HG02759 (cell line): ENCODE results near the gene KCNAB1.
"Not testable (repeated sequence)": the region's sequence is repeated elsewhere in the genome, so short reads cannot be mapped to it uniquely, and the experiment has no call there.

Experiments used
- ATAC-seq: cut with Tn5 transposase; IDR thresholded peaks from one replicate; pipeline ENCODE4 v1.9.1; 2021; ENCODE audit warnings: mild to moderate bottlenecking, moderate library complexity; ENCODE audit not compliant: unreplicated experiment

KCNAB1 gene

DNA sequence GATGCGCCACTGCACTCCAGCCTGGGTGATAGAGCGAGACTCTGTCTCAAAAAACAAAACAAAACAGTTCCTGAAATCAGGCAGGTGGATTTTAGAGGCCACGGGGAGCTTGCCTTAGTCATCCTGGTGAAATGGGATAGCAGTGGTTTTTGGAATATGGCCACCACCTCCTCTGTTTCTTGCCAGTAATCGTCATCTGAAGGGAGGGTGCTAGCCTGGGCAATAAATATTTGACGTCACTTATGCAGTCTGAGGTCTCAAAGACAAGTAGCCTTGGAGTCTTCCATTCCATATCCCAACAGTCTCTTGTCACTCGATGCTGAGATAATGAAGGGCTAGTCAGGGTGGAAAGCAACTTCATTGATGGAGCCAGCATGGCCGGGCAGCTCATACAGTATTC is 55.2 kb downstream of the KCNAB1 start:
- ATAC-seq = no peak

DNA sequence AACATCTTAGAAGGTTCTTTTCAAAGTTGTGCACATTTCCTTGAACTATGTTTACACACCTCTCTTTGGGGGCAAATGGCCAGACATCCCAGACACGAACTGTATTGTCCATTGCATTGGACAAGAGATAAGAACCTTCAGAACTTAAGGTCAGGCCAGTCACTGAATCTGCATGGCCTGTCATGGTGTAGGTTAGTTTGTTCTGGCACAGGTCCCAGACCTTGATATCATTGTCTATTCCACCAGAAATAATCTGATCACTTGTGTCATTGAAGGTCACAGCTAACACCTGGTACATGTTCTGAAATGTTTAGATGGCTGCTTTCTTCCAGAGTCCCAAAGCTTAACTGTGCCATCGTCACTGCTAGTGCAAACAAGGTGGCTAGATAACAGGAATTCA is 55.7 kb downstream of the KCNAB1 start:
- no peak for ATAC-seq

DNA sequence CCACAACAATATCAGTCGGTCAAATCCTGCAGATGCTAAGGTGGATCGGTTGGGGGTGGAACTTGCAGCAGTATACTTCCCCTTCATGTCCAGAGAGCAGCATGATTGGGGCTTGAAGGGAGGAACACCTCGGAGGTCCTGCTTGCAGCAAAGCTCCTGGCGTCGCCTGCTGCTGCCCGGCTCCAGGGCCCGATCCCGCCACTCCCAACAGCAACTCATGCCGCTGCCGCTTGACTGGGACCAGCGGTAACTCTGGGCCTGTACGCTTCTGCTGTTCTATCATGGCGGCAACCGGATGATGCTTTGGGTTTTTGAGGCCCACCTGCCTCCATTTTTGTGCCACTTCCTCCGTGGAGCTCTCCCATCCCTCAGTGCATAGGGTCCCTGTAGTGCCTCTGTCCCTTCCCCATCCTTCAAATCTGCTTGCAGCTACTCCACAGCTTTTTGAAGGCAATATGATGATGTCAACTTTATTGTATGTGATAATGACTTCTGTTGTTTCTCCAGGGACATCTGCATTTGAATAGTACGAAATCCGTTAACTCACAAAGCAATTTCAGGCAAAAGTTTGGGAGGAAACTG is 56.3 kb downstream of the KCNAB1 start:
- no peak for ATAC-seq

DNA sequence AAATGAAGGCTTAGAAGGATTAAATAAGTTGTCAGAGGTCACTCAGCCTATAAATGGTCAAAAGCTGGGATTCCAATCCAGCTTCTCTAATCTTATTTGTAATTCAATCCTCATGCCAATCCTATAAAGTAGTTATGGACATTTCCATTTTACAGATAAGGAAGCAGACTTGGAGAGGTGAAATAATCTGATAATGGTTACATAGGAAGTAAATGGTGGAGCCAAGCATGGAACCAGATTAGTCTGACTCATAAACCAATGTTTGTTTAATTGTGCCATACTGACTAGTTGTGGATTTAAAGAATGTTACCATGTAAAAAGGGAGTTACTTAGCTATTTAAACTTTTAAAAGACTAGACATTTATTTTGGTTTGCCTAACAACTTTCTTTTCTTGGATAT is 59.7 kb downstream of the KCNAB1 start:
- no peak for ATAC-seq

DNA sequence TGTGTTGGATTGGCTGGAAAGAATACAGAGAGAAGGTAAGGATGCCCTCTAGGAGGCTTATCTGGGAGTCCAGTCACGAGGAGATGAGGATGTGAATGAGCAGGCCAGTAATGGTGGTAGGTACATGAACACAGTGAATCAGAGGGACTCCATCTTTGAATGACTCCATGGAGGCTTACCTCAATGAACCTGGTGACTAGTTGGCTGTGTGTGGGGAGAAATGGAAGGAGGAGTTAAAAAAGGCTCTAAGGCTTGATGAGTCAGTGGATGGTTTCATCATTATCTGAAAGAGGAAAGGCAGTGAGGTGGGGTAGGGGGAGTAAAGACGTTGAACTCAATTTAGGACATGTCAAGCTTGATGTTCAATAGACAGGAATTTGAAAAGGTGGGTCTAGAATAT is 61.1 kb downstream of the KCNAB1 start:
- ATAC-seq = no peak

- no peak for ATAC-seq
Observed at GRCh38 chr3:156183396-156183795, 63.0 kb downstream of the KCNAB1 start.

- no peak for ATAC-seq
Observed at GRCh38 chr3:156184156-156184555, 63.8 kb downstream of the KCNAB1 start.

DNA sequence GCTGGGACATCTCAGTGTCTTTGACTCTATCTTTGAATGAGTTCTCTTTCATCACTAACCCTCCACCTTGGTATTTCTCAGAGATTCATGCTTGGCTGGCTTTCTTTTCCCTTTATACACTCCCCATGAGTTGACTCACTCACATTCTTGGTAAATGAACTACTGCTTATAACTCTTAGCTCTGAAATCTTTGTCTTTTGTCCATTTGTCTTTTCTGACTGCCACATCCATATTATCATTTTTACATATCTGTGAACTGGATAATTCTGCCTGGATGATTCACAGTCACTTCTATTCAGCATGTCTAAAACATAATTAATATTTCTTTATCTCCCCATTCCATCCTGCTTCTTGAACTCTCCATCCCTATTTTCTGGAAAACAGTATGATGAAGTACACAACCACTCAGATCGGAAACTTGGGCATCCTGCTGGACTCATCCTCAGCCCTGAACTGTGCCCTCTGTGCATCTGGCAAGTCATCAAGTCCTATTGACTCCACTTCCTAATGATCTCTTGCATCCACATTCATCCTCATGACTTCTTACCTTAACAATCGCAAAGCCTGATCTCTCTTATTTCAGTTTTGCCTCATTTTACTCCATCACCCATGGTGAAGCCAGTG is 66.9 kb downstream of the KCNAB1 start:
- ATAC-seq = no peak

DNA sequence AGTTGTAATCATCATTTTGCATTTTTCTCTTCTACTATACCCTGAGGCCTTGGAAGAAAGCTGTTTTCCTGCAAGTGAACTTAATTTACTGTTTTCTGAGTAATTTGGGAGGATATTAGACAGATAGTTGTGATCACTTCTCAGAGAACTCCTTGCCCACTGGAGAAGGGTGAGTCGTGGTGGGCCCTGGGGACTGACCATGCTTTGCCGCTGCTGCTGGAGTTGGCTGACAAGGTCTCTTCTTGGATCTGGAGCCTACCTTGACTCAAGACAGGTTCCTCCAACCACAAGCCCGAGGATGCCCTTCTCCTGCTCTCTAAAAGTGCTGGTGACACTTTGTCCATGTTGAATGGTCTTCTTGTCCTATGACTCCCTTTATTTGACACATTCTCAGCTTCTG is 68.4 kb downstream of the KCNAB1 start:
- ATAC-seq = no peak

DNA sequence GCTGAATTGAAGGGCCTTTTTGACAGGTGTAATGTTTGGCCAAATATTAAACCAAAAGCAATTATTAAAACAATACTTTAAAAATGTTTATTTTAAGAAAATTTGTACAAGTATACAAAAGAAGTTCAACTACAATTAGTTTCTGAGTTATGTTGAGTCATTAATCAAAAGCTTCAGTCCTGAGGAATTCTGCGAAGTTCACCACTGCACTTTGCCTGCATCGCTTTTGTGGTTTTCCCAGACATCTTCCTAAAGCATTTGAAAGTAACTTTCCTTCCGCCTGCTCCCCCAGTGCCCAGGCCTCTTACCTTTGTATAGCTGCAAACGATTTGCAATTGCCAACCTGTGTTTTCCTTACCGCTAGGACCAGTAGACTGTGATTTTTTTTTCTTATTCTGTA is 69.5 kb downstream of the KCNAB1 start:
- no peak for ATAC-seq

- ATAC-seq = not testable (repeated sequence)
Observed at GRCh38 chr3:156194945-156195344, 74.6 kb downstream of the KCNAB1 start.

DNA sequence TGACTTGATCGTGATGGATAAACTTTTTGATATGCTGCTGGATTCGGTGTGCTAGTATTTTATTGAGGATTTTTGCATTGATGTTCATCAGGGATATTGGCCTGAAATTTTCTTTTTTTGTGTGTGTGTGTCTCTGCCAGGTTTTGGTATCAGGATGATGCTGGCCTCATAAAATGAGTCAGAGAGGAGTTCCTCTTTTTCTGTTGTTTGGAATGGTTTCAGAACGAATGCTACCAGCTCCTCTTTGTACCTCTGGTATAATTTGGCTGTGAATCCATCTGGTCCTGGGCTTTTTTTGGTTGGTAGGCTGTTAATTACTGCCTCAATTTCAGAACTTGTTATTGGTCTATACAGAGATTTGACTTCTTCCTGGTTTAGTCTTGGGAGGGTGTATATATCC is 76.8 kb downstream of the KCNAB1 start:
- not testable (repeated sequence) for ATAC-seq

DNA sequence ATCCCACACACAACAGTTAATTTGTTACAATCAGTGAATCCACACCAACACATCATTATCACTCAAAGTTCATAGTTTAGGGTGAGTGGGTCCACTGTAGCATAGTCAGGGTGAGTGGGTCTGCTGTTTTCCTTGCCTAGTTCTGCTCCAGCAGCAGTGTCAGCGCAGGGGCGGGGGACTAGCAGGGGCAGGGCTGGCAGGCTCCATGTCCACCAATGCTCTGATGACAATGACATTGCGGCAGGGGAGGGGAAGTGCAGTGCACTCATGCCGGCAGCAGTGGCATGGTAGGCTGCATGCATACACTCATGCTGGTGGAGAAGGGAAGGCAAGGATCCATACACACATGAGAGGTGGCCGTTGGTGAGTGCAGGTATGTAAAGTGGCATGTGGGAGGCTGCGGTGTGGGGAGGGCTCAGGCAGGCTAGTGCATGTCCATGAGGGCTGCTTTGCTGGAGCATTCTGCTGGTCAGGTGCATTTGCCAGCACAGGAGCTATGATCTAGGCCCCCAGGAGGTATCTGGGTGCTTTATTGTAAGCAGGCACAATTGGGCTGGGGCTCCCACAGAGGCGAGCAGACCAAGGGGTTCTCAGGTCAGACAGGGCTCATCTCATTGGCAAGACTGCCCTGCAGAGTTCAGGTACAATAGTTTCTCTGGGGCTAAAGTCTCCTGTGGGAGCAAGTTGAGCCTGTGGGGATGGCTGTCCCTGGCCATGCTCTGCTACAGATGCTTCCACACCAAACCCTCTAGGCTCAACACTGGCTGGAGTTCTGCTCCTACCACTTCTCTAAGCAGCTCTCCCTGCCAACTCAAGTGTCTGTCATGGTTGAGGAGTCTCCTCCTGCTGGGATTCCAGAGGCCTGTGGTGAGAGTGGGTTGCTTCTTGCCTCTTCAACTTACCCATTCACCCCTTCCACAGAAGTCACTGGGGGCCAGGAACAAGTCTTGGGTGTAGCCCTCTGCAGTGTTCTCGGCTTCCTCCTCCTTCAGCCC is 81.3 kb downstream of the KCNAB1 start:
- no peak for ATAC-seq

- ATAC-seq = no peak
Observed at GRCh38 chr3:156206157-156206556, 85.8 kb downstream of the KCNAB1 start.

GRCh38 chr3:156207802-156208685 is 87.7 kb downstream of the KCNAB1 start:
- no peak for ATAC-seq

DNA sequence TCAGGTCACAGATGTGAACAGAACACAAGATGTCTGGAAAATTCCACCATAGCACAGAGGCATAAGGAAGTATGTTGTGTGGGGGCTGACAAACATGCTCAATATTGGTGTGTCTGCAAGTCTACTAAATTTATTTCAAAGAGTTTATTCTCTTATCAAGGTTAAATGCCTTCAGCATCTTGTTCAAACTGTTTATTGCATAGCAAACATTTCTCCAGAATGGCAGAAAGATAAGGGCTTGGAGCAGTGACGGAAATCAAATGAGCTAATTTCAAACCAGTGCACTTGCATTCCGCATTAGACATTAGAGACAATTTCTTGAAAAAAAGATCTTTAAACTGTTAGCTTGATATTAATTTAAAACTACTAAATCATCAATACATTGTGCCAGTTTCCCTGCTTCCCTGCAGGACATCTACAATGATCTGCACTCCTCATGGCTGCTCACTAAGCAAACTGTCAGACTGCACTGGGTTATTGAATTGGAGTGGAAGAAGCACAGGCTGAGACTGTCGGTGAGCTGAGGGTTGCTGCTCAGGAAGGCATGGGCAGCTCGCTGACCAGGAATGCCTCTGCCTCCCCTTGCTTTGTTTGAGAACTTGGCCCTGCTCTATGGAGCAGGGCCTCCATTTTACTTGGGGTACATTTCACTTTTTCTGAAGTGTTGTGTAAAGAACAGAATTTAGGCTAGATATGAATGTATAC is 89.4 kb downstream of the KCNAB1 start:
- ATAC-seq = no peak

DNA sequence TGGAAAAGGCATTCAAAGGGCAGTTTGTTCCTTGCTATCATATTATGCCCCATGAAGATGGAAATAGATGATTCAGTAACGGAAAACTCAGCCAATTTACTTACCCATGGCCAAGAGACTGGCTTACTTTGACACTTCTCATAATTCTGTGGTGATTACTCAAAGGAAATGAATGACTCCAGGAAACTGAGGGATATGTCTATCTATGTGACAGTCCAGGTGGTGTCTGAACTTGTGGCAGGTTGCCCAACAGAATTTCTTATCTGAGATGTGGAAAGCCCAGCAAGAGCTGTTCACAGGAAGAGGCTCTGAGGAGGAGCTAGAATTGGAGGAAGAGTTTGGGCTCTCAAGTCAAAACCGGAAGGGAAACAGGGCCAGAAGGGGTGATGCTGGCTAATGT is 91.2 kb downstream of the KCNAB1 start:
- no peak for ATAC-seq

GRCh38 chr3:156214676-156215075 is 94.3 kb downstream of the KCNAB1 start:
- no peak for ATAC-seq

- no peak for ATAC-seq
Observed at GRCh38 chr3:156215751-156216150, 95.4 kb downstream of the KCNAB1 start.

- no peak for ATAC-seq
Observed at GRCh38 chr3:156216216-156216615, 95.8 kb downstream of the KCNAB1 start.
